Mesendoderm (in vitro differentiated cells): ENCODE results near the gene PLSCR2.

ENCODE experiments used
- DNase-seq: peaks from one replicate; pipeline ENCODE4 v3.0.0; 2013
- H2AK5ac ChIP-seq: 2 replicates; pipeline ENCODE4 v1.6.1; 2013; ENCODE audit warnings: low read length, inconsistent platforms
- H2BK120ac ChIP-seq: 2 replicates; pipeline ENCODE4 v1.6.1; 2013; ENCODE audit warnings: low read depth, mild to moderate bottlenecking, low read length, moderate library complexity, mixed read lengths
- H2BK15ac ChIP-seq: replicated peaks from 2 replicates; pipeline ENCODE4 v1.6.1; 2013; ENCODE audit warnings: low read depth, mild to moderate bottlenecking, moderate library complexity
- H2BK5ac ChIP-seq: 2 replicates; pipeline ENCODE4 v1.6.1; 2013; ENCODE audit warnings: low read length, inconsistent platforms
- H3K18ac ChIP-seq: 2 replicates; pipeline ENCODE4 v1.6.1; 2013; ENCODE audit warnings: mild to moderate bottlenecking, low read length, mixed read lengths
- H3K23ac ChIP-seq: one replicate; pipeline ENCODE4 v1.6.1; 2013; ENCODE audit warnings: low read length
- H3K27ac ChIP-seq: 2 replicates; pipeline ENCODE4 v1.5.1; 2013; ENCODE audit warnings: low read depth, mild to moderate bottlenecking, inconsistent platforms, low read length, moderate library complexity
- H3K27me3 ChIP-seq: 2 replicates; pipeline ENCODE4 v1.6.1; 2013; ENCODE audit warnings: low read length, control low read depth, mild to moderate bottlenecking, inconsistent platforms; ENCODE audit not compliant: insufficient read depth, poor library complexity
- H3K36me3 ChIP-seq: 2 replicates; pipeline ENCODE4 v1.6.1; 2013; ENCODE audit warnings: low read length, inconsistent platforms; ENCODE audit not compliant: control insufficient read depth, insufficient read depth
- H3K4ac ChIP-seq: one replicate; pipeline ENCODE4 v1.6.1; 2013; ENCODE audit warnings: low read depth, mild to moderate bottlenecking, low read length, moderate library complexity
- H3K4me1 ChIP-seq: 2 replicates; pipeline ENCODE4 v1.6.1; 2013; ENCODE audit warnings: low read depth, low read length, inconsistent platforms; ENCODE audit not compliant: control insufficient read depth
- H3K4me2 ChIP-seq: 2 replicates; pipeline ENCODE4 v1.6.1; 2013; ENCODE audit warnings: low read length
- H3K4me3 ChIP-seq: 2 replicates; pipeline ENCODE4 v1.5.1; 2013; ENCODE audit warnings: mild to moderate bottlenecking, low read length
- H3K56ac ChIP-seq: one replicate; pipeline ENCODE4 v1.6.1; 2013; ENCODE audit warnings: low read length
- H3K79me1 ChIP-seq: 2 replicates; pipeline ENCODE4 v1.6.1; 2013; ENCODE audit warnings: low read length, inconsistent platforms
- H3K79me2 ChIP-seq: 2 replicates; pipeline ENCODE4 v1.6.1; 2013; ENCODE audit warnings: mild to moderate bottlenecking, low read length; ENCODE audit not compliant: control insufficient read depth, insufficient read depth
- H3K9ac ChIP-seq: 2 replicates; pipeline ENCODE4 v1.6.1; 2013; ENCODE audit warnings: low read length, inconsistent platforms
- H4K5ac ChIP-seq: one replicate; pipeline ENCODE4 v1.6.1; 2013; ENCODE audit warnings: low read length
- H4K8ac ChIP-seq: one replicate; pipeline ENCODE4 v1.6.1; 2013; ENCODE audit warnings: low read depth, mild to moderate bottlenecking, control low read depth, low read length, moderate library complexity
- WGBS: extraction: QIAGEN DNeasy Blood & Tissue Kit; methylation state at CpG from one replicate; pipeline ENCODE4 v1.1.7; 2013; ENCODE audit warnings: low lambda C conversion rate, missing lambda C conversion rate; ENCODE audit not compliant: insufficient coverage; ENCODE audit errors: extremely low coverage; 5-methylcytosine and 5-hydroxymethylcytosine counted together

Gene PLSCR2

DNA sequence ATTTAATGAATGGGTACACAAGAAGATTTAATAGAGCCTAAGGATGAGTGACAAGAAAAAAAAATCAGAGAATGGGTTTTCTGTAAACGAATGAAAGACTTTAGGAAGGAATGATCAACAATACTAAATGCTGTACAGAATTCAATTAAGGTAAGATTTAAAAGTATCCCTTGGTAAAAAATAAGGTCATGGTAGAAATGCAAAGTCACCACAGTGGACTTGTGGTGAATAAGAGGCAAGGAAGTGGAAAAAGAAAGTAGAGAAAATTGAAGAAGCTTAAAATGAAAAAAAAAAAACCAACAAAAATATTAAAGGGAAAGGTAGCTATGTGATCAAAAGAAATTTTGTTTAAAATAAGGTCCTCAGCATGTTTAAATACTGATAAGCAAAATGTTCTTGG, 82.4 kb downstream of the PLSCR2 start:
- Histone ChIP-seq H2AK5ac (no peak overlapping the region), H4K8ac (no peak overlapping the region), H3K4me2 (no peak overlapping the region), H3K23ac (no peak overlapping the region), H4K5ac (no peak overlapping the region), H3K27me3 (no peaks in the 10 kb centered on the region), H3K79me1 (no peaks in the 10 kb centered on the region), H2BK120ac (no peak overlapping the region), H3K4me3 (no peak overlapping the region), H2BK15ac (no peak overlapping the region), H3K18ac (no peak overlapping the region), H3K4me1 (no peaks in the 10 kb centered on the region), H3K27ac (no peak overlapping the region), H3K9ac (no peak overlapping the region), H3K4ac (no peak overlapping the region), H2BK5ac (no peak overlapping the region), H3K56ac (no peak overlapping the region), H3K36me3 (no peaks in the 10 kb centered on the region), H3K79me2 (no peaks in the 10 kb centered on the region)
- DNase-seq = no peak
- no CpG with 5 or more reads among the region's 1 CpG for WGBS

DNA sequence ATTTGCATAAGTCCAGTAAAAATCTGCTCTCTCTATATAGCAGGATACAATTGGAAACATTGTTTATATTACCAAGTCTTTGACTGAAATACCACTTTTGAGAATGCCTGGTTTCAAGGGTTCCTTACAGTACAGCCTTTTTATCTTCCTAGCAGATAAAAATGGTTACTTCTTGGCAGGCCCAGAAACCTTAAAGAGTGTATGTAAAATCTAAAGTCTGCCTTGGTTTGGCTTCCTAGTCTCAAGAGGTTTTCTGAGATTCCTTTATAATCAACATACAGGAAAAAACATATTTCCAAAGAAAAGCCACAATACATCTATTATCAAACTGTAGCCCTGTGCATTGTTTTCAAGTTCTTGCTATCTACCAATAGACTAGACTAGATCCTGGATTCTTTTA, 84.6 kb downstream of the PLSCR2 start:
- H3K4me1 ChIP-seq = no peaks in the 10 kb centered on the region
- H4K8ac ChIP-seq = no peak overlapping the region
- no peak overlapping the region for H2BK15ac ChIP-seq
- no peak overlapping the region for H3K4me2 ChIP-seq
- H3K79me2 ChIP-seq = no peaks in the 10 kb centered on the region
- H2BK5ac ChIP-seq = no peak overlapping the region
- no peak overlapping the region for H3K9ac ChIP-seq
- H3K23ac ChIP-seq = no peak overlapping the region
- H3K27me3 ChIP-seq = no peaks in the 10 kb centered on the region
- no peak overlapping the region for H3K4me3 ChIP-seq
- no peak for DNase-seq
- H3K27ac ChIP-seq = no peak overlapping the region
- no peak overlapping the region for H3K56ac ChIP-seq
- H2BK120ac ChIP-seq = no peak overlapping the region
- no peak overlapping the region for H3K4ac ChIP-seq
- H2AK5ac ChIP-seq = no peak overlapping the region
- no peak overlapping the region for H3K18ac ChIP-seq
- H3K36me3 ChIP-seq = no peaks in the 10 kb centered on the region
- no peaks in the 10 kb centered on the region for H3K79me1 ChIP-seq
- H4K5ac ChIP-seq = no peak overlapping the region
